Kidney tubule cell (primary cell): ENCODE measurements around the gene JPH3.
A peak's percentile ranks its signal among the peaks of the same experiment; 100 is the strongest.

Source experiments
- DNase-seq: peaks from one replicate; pipeline ENCODE4 v3.0.0-alpha.2; 2018; ENCODE audit warnings: low spot score

Gene JPH3

GRCh38 chr16:87626905-87627304 is 24.6 kb downstream of the JPH3 start:
- DNase-seq, result no peak

- no peak for DNase-seq
Measured at GRCh38 chr16:87627542-87628245, 25.4 kb downstream of the JPH3 start.

GRCh38 chr16:87628246-87628923 is 26.1 kb downstream of the JPH3 start:
- no peak for DNase-seq

GRCh38 chr16:87628940-87629339 is 26.6 kb downstream of the JPH3 start:
- DNase-seq, result peak; percentile 94

- DNase-seq, result no peak
Measured at GRCh38 chr16:87631067-87631466, 28.8 kb downstream of the JPH3 start.

- no peak for DNase-seq
Measured at GRCh38 chr16:87634411-87634810, 32.1 kb downstream of the JPH3 start.

- DNase-seq, result peak; percentile 59
Measured at GRCh38 chr16:87635541-87636049, 33.3 kb downstream of the JPH3 start.

- DNase-seq, result peak; percentile 85
Measured at GRCh38 chr16:87636050-87636684, 33.9 kb downstream of the JPH3 start.

GRCh38 chr16:87636741-87637140 is 34.4 kb downstream of the JPH3 start:
- DNase-seq, result no peak

GRCh38 chr16:87637357-87637756 is 35.0 kb downstream of the JPH3 start:
- no peak for DNase-seq

- no peak for DNase-seq
Measured at GRCh38 chr16:87638736-87639135, 36.4 kb downstream of the JPH3 start.

- DNase-seq, result no peak
Measured at GRCh38 chr16:87641721-87642120, 39.4 kb downstream of the JPH3 start.

- no peak for DNase-seq
Measured at GRCh38 chr16:87642491-87642890, 40.2 kb downstream of the JPH3 start.

GRCh38 chr16:87644186-87644585 is 41.9 kb downstream of the JPH3 start:
- no peak for DNase-seq

- no peak for DNase-seq
Measured at GRCh38 chr16:87644596-87644995, 42.3 kb downstream of the JPH3 start.

GRCh38 chr16:87645802-87646201 is 43.5 kb downstream of the JPH3 start:
- no peak for DNase-seq

- no peak for DNase-seq
Measured at GRCh38 chr16:87647431-87648185, 45.3 kb downstream of the JPH3 start.

GRCh38 chr16:87648236-87648635 is 45.9 kb downstream of the JPH3 start:
- peak; percentile 14 for DNase-seq

GRCh38 chr16:87648698-87649487 is 46.6 kb downstream of the JPH3 start:
- no peak for DNase-seq

GRCh38 chr16:87652386-87652785 is 50.1 kb downstream of the JPH3 start:
- DNase-seq, result no peak

- no peak for DNase-seq
Measured at GRCh38 chr16:87652799-87653198, 50.5 kb downstream of the JPH3 start.

- DNase-seq, result peak; percentile 22
Measured at GRCh38 chr16:87653234-87653633, 50.9 kb downstream of the JPH3 start.
